Gastroesophageal sphincter (tissue), 3 donors: ENCODE data around the gene RBM25.

Experiments
- CTCF ChIP-seq, 4 experiments: fragments of 200-600 bp in 2 of 4; fragments of 450-650 bp in 2 of 4; sonication (generic) in 1 of 4; IDR thresholded peaks; one replicate each; pipeline ENCODE4 v1.5.1; 2017 to 2019; ENCODE audit warnings: antibody characterized with exemption in 4 of 4, mild to moderate bottlenecking in 2 of 4, moderate library complexity in 2 of 4
- POLR2A ChIP-seq, 2 donors: fragments of 450-650 bp; IDR thresholded peaks; one replicate each; pipeline ENCODE4 v1.6.1; 2017; ENCODE audit warnings: antibody characterized with exemption in 2 of 2, mild to moderate bottlenecking in 2 of 2, moderate library complexity in 1 of 2
- POLR2AphosphoS5 ChIP-seq: sonication (generic); formaldehyde crosslinking; IDR thresholded peaks from one replicate; pipeline ENCODE4 v1.6.1; 2017; ENCODE audit warnings: antibody characterized with exemption

GRCh38 chr14:73136387-73137225 is 78.3 kb downstream of the RBM25 start, which contains the start of gene PSEN1:
- TF ChIP-seq CTCF (IDR thresholded peaks at IDR 0.05) (no peak), POLR2A (IDR thresholded peaks at IDR 0.05) (peak; percentile 75 to 87), POLR2AphosphoS5 (peak; percentile 93)
